ENCODE measurements around the gene ANAPC7.
"Not testable (repeated sequence)": the region's sequence is repeated elsewhere in the genome, so short reads cannot be mapped to it uniquely, and the experiment has no call there.

ANAPC7 gene

GRCh38 chr12:110421159-110421661 is 17.7 kb upstream of the ANAPC7 start:
- Histone ChIP-seq H3K4me3 (ENCODE audit: low read length) (no peak overlapping the region), H3K9me3 (ENCODE audit: control insufficient read depth, low read depth, low read length) (no peaks in the 10 kb centered on the region), H3K27ac (ENCODE audit: low read length) (no peak overlapping the region), H3K36me3 (ENCODE audit: control insufficient read depth, low read depth, low read length) (no peaks in the 10 kb centered on the region), H3K9ac (ENCODE audit: low read length) (no peak overlapping the region), H3K27me3 (ENCODE audit: control insufficient read depth, insufficient read depth, low read length) (no peaks in the 10 kb centered on the region), H3K4me1 (ENCODE audit: control insufficient read depth, low read depth, low read length) (no peaks in the 10 kb centered on the region)

GRCh38 chr12:110420644-110421043 is 17.1 kb upstream of the ANAPC7 start:
- not testable (repeated sequence) for H3K36me3 ChIP-seq (ENCODE audit: control insufficient read depth, low read depth, low read length); H3K27ac ChIP-seq (ENCODE audit: low read length); H3K27me3 ChIP-seq (ENCODE audit: control insufficient read depth, insufficient read depth, low read length); H3K9me3 ChIP-seq (ENCODE audit: control insufficient read depth, low read depth, low read length); H3K4me3 ChIP-seq (ENCODE audit: low read length); H3K4me1 ChIP-seq (ENCODE audit: control insufficient read depth, low read depth, low read length); H3K9ac ChIP-seq (ENCODE audit: low read length)

GRCh38 chr12:110417113-110417512 is 13.6 kb upstream of the ANAPC7 start:
- H3K27me3 ChIP-seq (ENCODE audit: control insufficient read depth, insufficient read depth, low read length); H3K36me3 ChIP-seq (ENCODE audit: control insufficient read depth, low read depth, low read length); H3K4me3 ChIP-seq (ENCODE audit: low read length); H3K27ac ChIP-seq (ENCODE audit: low read length); H3K9ac ChIP-seq (ENCODE audit: low read length); H3K4me1 ChIP-seq (ENCODE audit: control insufficient read depth, low read depth, low read length); H3K9me3 ChIP-seq (ENCODE audit: control insufficient read depth, low read depth, low read length): not testable (repeated sequence)

- not testable (repeated sequence) for H3K27ac ChIP-seq (ENCODE audit: low read length); H3K27me3 ChIP-seq (ENCODE audit: control insufficient read depth, insufficient read depth, low read length); H3K9ac ChIP-seq (ENCODE audit: low read length); H3K36me3 ChIP-seq (ENCODE audit: control insufficient read depth, low read depth, low read length); H3K9me3 ChIP-seq (ENCODE audit: control insufficient read depth, low read depth, low read length); H3K4me1 ChIP-seq (ENCODE audit: control insufficient read depth, low read depth, low read length); H3K4me3 ChIP-seq (ENCODE audit: low read length)
These were observed 6.6 kb upstream of the ANAPC7 start for GRCh38 chr12:110410086-110410485.

GRCh38 chr12:110405126-110405662 is 1.7 kb upstream of the ANAPC7 start:
- not testable (repeated sequence) for H3K9me3 ChIP-seq (ENCODE audit: control insufficient read depth, low read depth, low read length); H3K4me3 ChIP-seq (ENCODE audit: low read length); H3K27me3 ChIP-seq (ENCODE audit: control insufficient read depth, insufficient read depth, low read length); H3K9ac ChIP-seq (ENCODE audit: low read length); H3K4me1 ChIP-seq (ENCODE audit: control insufficient read depth, low read depth, low read length); H3K27ac ChIP-seq (ENCODE audit: low read length)
- H3K36me3 ChIP-seq (ENCODE audit: control insufficient read depth, low read depth, low read length) = peaks cover 14% of the 10 kb centered on the region

GRCh38 chr12:110403976-110404682 is 621 bp upstream of the ANAPC7 start:
- Histone ChIP-seq H3K36me3 (ENCODE audit: control insufficient read depth, low read depth, low read length) (peaks cover 17% of the 10 kb centered on the region), H3K9me3 (ENCODE audit: control insufficient read depth, low read depth, low read length) (no peaks in the 10 kb centered on the region), H3K4me1 (ENCODE audit: control insufficient read depth, low read depth, low read length) (peaks cover 4% of the 10 kb centered on the region), H3K27me3 (ENCODE audit: control insufficient read depth, insufficient read depth, low read length) (no peaks in the 10 kb centered on the region), H3K27ac (ENCODE audit: low read length) (peak overlapping the region; percentile 100), H3K4me3 (ENCODE audit: low read length) (peak overlapping the region; percentile 80), H3K9ac (ENCODE audit: low read length) (peak overlapping the region; percentile 97)

GRCh38 chr12:110382683-110383082 is 20.8 kb downstream of the ANAPC7 start:
- Histone ChIP-seq H3K27me3 (ENCODE audit: control insufficient read depth, insufficient read depth, low read length) (no peaks in the 10 kb centered on the region), H3K27ac (ENCODE audit: low read length) (no peak overlapping the region), H3K4me1 (ENCODE audit: control insufficient read depth, low read depth, low read length) (no peaks in the 10 kb centered on the region), H3K9ac (ENCODE audit: low read length) (no peak overlapping the region), H3K36me3 (ENCODE audit: control insufficient read depth, low read depth, low read length) (peaks cover 83% of the 10 kb centered on the region), H3K4me3 (ENCODE audit: low read length) (no peak overlapping the region), H3K9me3 (ENCODE audit: control insufficient read depth, low read depth, low read length) (no peaks in the 10 kb centered on the region)

GRCh38 chr12:110379631-110380030 is 23.9 kb downstream of the ANAPC7 start:
- H3K36me3 ChIP-seq (ENCODE audit: control insufficient read depth, low read depth, low read length) = peaks cover 83% of the 10 kb centered on the region
- H3K9me3 ChIP-seq (ENCODE audit: control insufficient read depth, low read depth, low read length) = no peaks in the 10 kb centered on the region
- no peaks in the 10 kb centered on the region for H3K4me1 ChIP-seq (ENCODE audit: control insufficient read depth, low read depth, low read length)
- H3K4me3 ChIP-seq (ENCODE audit: low read length) = no peak overlapping the region
- H3K27me3 ChIP-seq (ENCODE audit: control insufficient read depth, insufficient read depth, low read length) = no peaks in the 10 kb centered on the region
- no peak overlapping the region for H3K27ac ChIP-seq (ENCODE audit: low read length)
- no peak overlapping the region for H3K9ac ChIP-seq (ENCODE audit: low read length)

- no peak overlapping the region for H3K4me3 ChIP-seq (ENCODE audit: low read length)
- H3K36me3 ChIP-seq (ENCODE audit: control insufficient read depth, low read depth, low read length) = peaks cover 83% of the 10 kb centered on the region
- no peaks in the 10 kb centered on the region for H3K27me3 ChIP-seq (ENCODE audit: control insufficient read depth, insufficient read depth, low read length)
- no peaks in the 10 kb centered on the region for H3K9me3 ChIP-seq (ENCODE audit: control insufficient read depth, low read depth, low read length)
- H3K27ac ChIP-seq (ENCODE audit: low read length) = no peak overlapping the region
- H3K9ac ChIP-seq (ENCODE audit: low read length) = no peak overlapping the region
- H3K4me1 ChIP-seq (ENCODE audit: control insufficient read depth, low read depth, low read length) = no peaks in the 10 kb centered on the region
These were observed 24.3 kb downstream of the ANAPC7 start for GRCh38 chr12:110379197-110379596.

GRCh38 chr12:110378131-110378790 is 25.2 kb downstream of the ANAPC7 start:
- not testable (repeated sequence) for H3K4me3 ChIP-seq (ENCODE audit: low read length); H3K9ac ChIP-seq (ENCODE audit: low read length); H3K4me1 ChIP-seq (ENCODE audit: control insufficient read depth, low read depth, low read length); H3K27me3 ChIP-seq (ENCODE audit: control insufficient read depth, insufficient read depth, low read length); H3K27ac ChIP-seq (ENCODE audit: low read length); H3K9me3 ChIP-seq (ENCODE audit: control insufficient read depth, low read depth, low read length)
- peaks cover 90% of the 10 kb centered on the region for H3K36me3 ChIP-seq (ENCODE audit: control insufficient read depth, low read depth, low read length)

GRCh38 chr12:110373962-110374611 is 29.4 kb downstream of the ANAPC7 start:
- Histone ChIP-seq H3K9ac (ENCODE audit: low read length) (no peak overlapping the region), H3K36me3 (ENCODE audit: control insufficient read depth, low read depth, low read length) (peaks cover 79% of the 10 kb centered on the region), H3K27me3 (ENCODE audit: control insufficient read depth, insufficient read depth, low read length) (no peaks in the 10 kb centered on the region), H3K4me1 (ENCODE audit: control insufficient read depth, low read depth, low read length) (no peaks in the 10 kb centered on the region), H3K4me3 (ENCODE audit: low read length) (no peak overlapping the region), H3K27ac (ENCODE audit: low read length) (no peak overlapping the region), H3K9me3 (ENCODE audit: control insufficient read depth, low read depth, low read length) (no peaks in the 10 kb centered on the region)

Measured in iPS-18a (cell line).